ENCODE measurements around the gene GNAZ. TPM values are rescaled to one million over a fixed set of nuclear protein-coding genes. Genes with fewer than 3 reads are reported as not detected.

Gene GNAZ
- total and polyA plus RNA-seq, 2 of the 8 experiments (the other 6 are each of a cell fraction or from before 2014, with no cell fraction given), result 6.6 to 9.6 TPM

- no peak for DNase-seq (ENCODE audit: low read depth in 1 of 2, low spot score in 2 of 2)
- no peak for TF ChIP-seq YY1 (IDR thresholded peaks at IDR 0.05; ENCODE audit: low read depth, low read length)
- TF ChIP-seq MAX (IDR thresholded peaks at IDR 0.05), result no peak
- no peak for TF ChIP-seq CTBP2 (IDR thresholded peaks at IDR 0.05; ENCODE audit: borderline replicate concordance, insufficient read depth, insufficient read length, low read length)
- no peak for TF ChIP-seq BACH1 (IDR thresholded peaks at IDR 0.05; ENCODE audit: low read length)
- TF ChIP-seq CBX8 (IDR thresholded peaks at IDR 0.05; ENCODE audit: borderline replicate concordance, low read depth, low read length), result no peak
- no peak for TF ChIP-seq HDAC6 (IDR thresholded peaks at IDR 0.05; ENCODE audit: low read depth, low read length)
- TF ChIP-seq RAD21 (IDR thresholded peaks at IDR 0.05 in 1 of 2, conservative IDR thresholded peaks at IDR 0.05 in 1 of 2; ENCODE audit: low read depth in 2 of 2, low read length in 2 of 2), result no peak
- TF ChIP-seq JUN (IDR thresholded peaks at IDR 0.05; ENCODE audit: low read depth, low read length), result no peak
- no peak for TF ChIP-seq SIRT6 (IDR thresholded peaks at IDR 0.05; ENCODE audit: low read length)
- TF ChIP-seq NANOG (IDR thresholded peaks at IDR 0.05; ENCODE audit: insufficient read depth, low read depth, low read length, poor library complexity, severe bottlenecking), result no peak
- TF ChIP-seq SIN3A (conservative IDR thresholded peaks at IDR 0.05 in 1 of 2, IDR thresholded peaks at IDR 0.05 in 1 of 2; ENCODE audit: low read depth in 1 of 2, low read length in 2 of 2), result no peak
- no peak for TF ChIP-seq KDM4A (IDR thresholded peaks at IDR 0.05; ENCODE audit: low read depth, low read length, severe bottlenecking)
- no peak for TF ChIP-seq TEAD4 (IDR thresholded peaks at IDR 0.05; ENCODE audit: low read depth, low read length)
- Histone ChIP-seq H3K9ac (replicated peaks in 1 of 4; ENCODE audit: extremely low read depth in 1 of 4, low read depth in 3 of 4, low read length in 3 of 4) (no peak overlapping the region), H3K36me3 (ENCODE audit: control insufficient read depth in 2 of 4, insufficient read depth in 4 of 4, low read length in 3 of 4) (peaks cover 0 to 3% (median 0%) of the 10 kb centered on the region in 4 experiments; a peak in 1 of 8 replicates), H4K20me1 (replicated peaks in 1 of 2; ENCODE audit: control insufficient read depth in 1 of 2, insufficient read depth in 2 of 2, low read length in 2 of 2) (peaks cover 8 to 18% of the 10 kb centered on the region in 2 experiments), H3K56ac (replicated peaks; ENCODE audit: insufficient read length, low read depth, low read length) (no peak overlapping the region), H3K27me3 (replicated peaks in 1 of 4; ENCODE audit: control insufficient read depth in 3 of 4, extremely low read depth in 1 of 4, insufficient read depth in 3 of 4, low read length in 3 of 4) (no peaks in the 10 kb centered on the region; a peak in 3 of 7 replicates), H3K18ac (ENCODE audit: extremely low read depth, low read length) (no peak overlapping the region; the same call in 1 of the 2 replicates), H3K79me2 (ENCODE audit: control insufficient read depth in 1 of 2, insufficient read depth in 2 of 2, low read length in 2 of 2) (no peaks in the 10 kb centered on the region), H2BK20ac (ENCODE audit: low read length) (no peak overlapping the region), H3K79me1 (ENCODE audit: low read depth, low read length) (peaks cover 3% of the 10 kb centered on the region; the same call in 1 of the 2 replicates), H4K5ac (ENCODE audit: insufficient read length, low read depth, low read length) (no peak overlapping the region), H3K4me2 (ENCODE audit: insufficient read depth in 1 of 2, low read depth in 2 of 2, low read length in 2 of 2) (no peak overlapping the region), H2BK15ac (ENCODE audit: low read length) (no peak overlapping the region), H3K27ac (ENCODE audit: low read depth, low read length) (no peak overlapping the region), H2AFZ (ENCODE audit: low read length) (no peak overlapping the region), H3K4me1 (replicated peaks in 1 of 4; ENCODE audit: control insufficient read depth in 3 of 4, insufficient read depth in 4 of 4, low read length in 3 of 4) (no peaks in the 10 kb centered on the region), H4K8ac (ENCODE audit: extremely low read depth, insufficient read depth, low read length) (no peak overlapping the region; the same call in 1 of the 2 replicates), H4K91ac (replicated peaks; ENCODE audit: insufficient read length, low read length) (no peak overlapping the region), H2BK12ac (ENCODE audit: low read depth, low read length) (no peak overlapping the region), H3K9me3 (ENCODE audit: insufficient read depth in 2 of 2, low read depth in 1 of 2, low read length in 1 of 2) (no peaks in the 10 kb centered on the region), H3K23me2 (ENCODE audit: low read depth, low read length) (peaks cover 4% of the 10 kb centered on the region; the same call in 1 of the 2 replicates), H3K14ac (ENCODE audit: insufficient read length) (no peak overlapping the region), H3K23ac (ENCODE audit: insufficient read length) (no peak overlapping the region), H2BK5ac (ENCODE audit: low read depth, low read length) (no peak overlapping the region), H2AK5ac (ENCODE audit: low read depth, low read length) (no peak overlapping the region), H3K4ac (replicated peaks; ENCODE audit: insufficient read length, low read depth, low read length) (no peak overlapping the region), H3K4me3 (ENCODE audit: extremely low read depth in 1 of 4, insufficient read depth in 2 of 4, low read depth in 3 of 4, low read length in 4 of 4) (no peak overlapping the region), H2BK120ac (replicated peaks; ENCODE audit: low read depth, low read length) (no peak overlapping the region)
- POLR2A ChIA-PET (ENCODE audit: partially characterized antibody), result no interaction called here
- CTCF ChIA-PET (ENCODE audit: partially characterized antibody), result interaction anchor here (1.0 to 3.4 kb wide), 7 partner anchors 10 to 135 kb away, joined by 3 to 25 read pairs (median 6); partner anchors contain the start of gene GNAZ
- FAIRE-seq, result no peak
- 74% methylated on average over 6 of the region's 9 CpGs; no CpG with 5 or more reads in 1 of the 2 experiments for WGBS, 2 experiments (ENCODE audit: extremely low coverage in 1 of 2, insufficient coverage in 1 of 2, insufficient read length in 1 of 2, insufficient replicate concordance in 2 of 2, low coverage in 1 of 2, low lambda C conversion rate in 2 of 2, missing lambda C conversion rate in 1 of 2)
Measured at GRCh38 chr22:23094260-23094659, 23.9 kb downstream of the GNAZ start.
